MG63 (cell line): ENCODE data around the gene APOA4. TPM values are rescaled to one million over a fixed set of nuclear protein-coding genes. Genes with fewer than 3 reads are reported as not detected.

Source experiments
- DNase-seq: peaks from one replicate; pipeline ENCODE4 v3.0.0-alpha.2; 2020
- H3K27me3 ChIP-seq: fragments of 250-450 bp; sonication (Bioruptor Pico); 2 replicates; pipeline ENCODE4 v1.5.1; 2020; ENCODE audit warnings: mild to moderate bottlenecking, moderate library complexity
- H3K36me3 ChIP-seq: fragments of 250-450 bp; sonication (Bioruptor Pico); 2 replicates; pipeline ENCODE4 v1.5.1; 2020; ENCODE audit warnings: mild to moderate bottlenecking, moderate library complexity
- H3K4me3 ChIP-seq: fragments of 250-450 bp; sonication (Bioruptor Pico); 2 replicates; pipeline ENCODE4 v1.5.1; 2020; ENCODE audit warnings: mild to moderate bottlenecking, moderate library complexity
- H3K9me3 ChIP-seq: fragments of 250-450 bp; sonication (Bioruptor Pico); 2 replicates; pipeline ENCODE4 v1.5.1; 2020; ENCODE audit warnings: mild to moderate bottlenecking, moderate library complexity
- total RNA-seq: library from RNA; depleted of rRNA; stranded (reverse); fragments of >200 nt; shearing (Covaris generic); gene quantifications from 2 replicates; pipeline ENCODE4 v1.2.3, GENCODE V29; 2014; ENCODE audit warnings: low replicate concordance

Gene APOA4
- total RNA-seq, 1 experiment from 2014 or later: not detected

- Histone ChIP-seq H3K4me3 (no peak overlapping the region), H3K27me3 (no peaks in the 10 kb centered on the region), H3K9me3 (no peaks in the 10 kb centered on the region), H3K36me3 (no peaks in the 10 kb centered on the region)
- no peak for DNase-seq
Measured at GRCh38 chr11:116796548-116796947, 26.6 kb downstream of the APOA4 start.

DNA sequence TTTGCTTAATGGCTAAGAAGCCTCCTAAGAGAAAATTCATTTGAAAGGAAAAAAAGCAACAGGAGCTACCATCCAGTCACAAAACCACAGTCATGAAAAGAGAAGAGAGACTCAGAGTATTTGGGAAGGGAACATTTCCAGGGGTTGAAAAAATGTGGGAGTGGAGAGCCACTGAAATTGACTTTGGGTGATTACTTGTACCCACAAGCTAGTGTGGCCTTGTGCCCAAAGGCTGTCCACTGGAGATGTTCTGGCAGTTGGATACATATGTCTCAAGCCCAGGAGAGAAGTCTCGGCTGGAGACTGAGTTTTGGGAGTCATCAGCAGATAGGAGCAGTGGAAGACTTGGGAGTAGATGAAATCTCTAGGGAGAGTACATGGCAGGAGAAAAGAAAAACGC, 28.3 kb downstream of the APOA4 start:
- H3K9me3 ChIP-seq: no peaks in the 10 kb centered on the region
- H3K27me3 ChIP-seq: no peaks in the 10 kb centered on the region
- H3K36me3 ChIP-seq: no peaks in the 10 kb centered on the region
- DNase-seq: no peak
- H3K4me3 ChIP-seq: no peak overlapping the region

DNA sequence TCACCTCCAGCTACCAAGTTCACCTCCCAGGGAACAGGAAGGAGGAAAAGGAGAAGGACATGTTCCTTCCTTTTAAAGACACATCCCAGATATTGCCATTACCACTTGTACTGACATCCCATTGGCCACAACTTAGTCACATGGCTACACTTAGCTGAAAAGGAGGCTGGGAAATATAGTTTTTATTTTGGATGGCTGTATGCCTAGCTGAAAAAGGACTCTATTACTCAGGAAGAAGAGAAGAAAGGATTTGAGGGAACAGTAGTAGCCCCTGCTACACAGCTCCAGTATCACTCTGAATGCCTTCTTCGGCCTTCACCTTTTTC, 29.4 kb downstream of the APOA4 start:
- Histone ChIP-seq H3K4me3 (no peak overlapping the region), H3K36me3 (no peaks in the 10 kb centered on the region), H3K27me3 (no peaks in the 10 kb centered on the region), H3K9me3 (no peaks in the 10 kb centered on the region)
- no peak for DNase-seq

DNA sequence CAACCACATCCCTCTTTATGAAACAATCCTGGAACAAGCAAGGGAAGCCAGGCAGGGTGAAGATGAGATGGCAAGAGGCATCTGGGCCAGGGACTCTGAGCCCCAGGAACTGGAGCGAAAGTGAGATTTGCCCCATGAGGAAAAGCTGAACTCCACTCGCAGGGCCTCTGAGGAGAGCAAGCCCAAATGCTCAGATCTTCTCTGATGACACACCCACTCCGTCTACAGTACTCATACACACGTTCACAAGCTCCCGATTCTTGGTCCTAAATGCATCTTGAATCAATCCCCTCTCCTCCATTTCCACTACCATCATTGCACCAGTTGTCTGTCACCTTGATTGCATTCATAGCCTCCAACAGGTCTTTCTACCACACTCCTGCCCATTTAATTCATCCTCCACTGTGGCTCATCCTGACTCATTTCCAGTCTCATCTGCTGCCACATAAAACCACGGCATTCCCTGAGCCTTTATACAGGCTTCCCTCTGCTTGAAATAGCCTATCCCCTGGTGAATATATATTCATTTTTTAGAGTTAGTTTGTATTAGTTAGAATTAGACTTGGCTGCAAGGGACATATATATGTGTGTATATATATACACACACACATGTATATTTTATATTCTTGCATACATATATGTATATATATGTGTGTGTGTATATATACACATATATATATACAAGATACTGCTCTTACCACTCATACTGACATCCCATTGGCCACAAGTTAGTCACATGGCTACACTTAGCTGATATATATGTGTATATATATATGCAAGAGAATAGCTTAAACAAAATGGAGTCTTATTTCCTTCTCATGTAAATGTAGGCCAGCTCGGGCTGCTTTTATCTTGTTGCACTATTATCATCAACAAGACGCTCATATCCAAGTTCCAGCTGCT, 30.0 kb downstream of the APOA4 start:
- Histone ChIP-seq H3K9me3 (no peaks in the 10 kb centered on the region), H3K36me3 (no peaks in the 10 kb centered on the region), H3K27me3 (no peaks in the 10 kb centered on the region), H3K4me3 (no peak overlapping the region)
- peak; percentile 56 for DNase-seq

GRCh38 chr11:116792144-116792868, 30.8 kb downstream of the APOA4 start:
- Histone ChIP-seq H3K4me3 (no peak overlapping the region), H3K27me3 (no peaks in the 10 kb centered on the region), H3K9me3 (no peaks in the 10 kb centered on the region), H3K36me3 (no peaks in the 10 kb centered on the region)
- DNase-seq: no peak

GRCh38 chr11:116791813-116792143, 31.3 kb downstream of the APOA4 start, which contains the start of gene APOA5:
Gene APOA5 (minus strand): TSS chr11:116791879. CDS start chr11:116791860, 19 bp downstream.
- peaks cover 3% of the 10 kb centered on the region for H3K36me3 ChIP-seq
- H3K9me3 ChIP-seq: no peaks in the 10 kb centered on the region
- no peak within 1 kb of the TSS for H3K4me3 ChIP-seq
- no peaks in the 10 kb centered on the region for H3K27me3 ChIP-seq
- no peak for DNase-seq

DNA sequence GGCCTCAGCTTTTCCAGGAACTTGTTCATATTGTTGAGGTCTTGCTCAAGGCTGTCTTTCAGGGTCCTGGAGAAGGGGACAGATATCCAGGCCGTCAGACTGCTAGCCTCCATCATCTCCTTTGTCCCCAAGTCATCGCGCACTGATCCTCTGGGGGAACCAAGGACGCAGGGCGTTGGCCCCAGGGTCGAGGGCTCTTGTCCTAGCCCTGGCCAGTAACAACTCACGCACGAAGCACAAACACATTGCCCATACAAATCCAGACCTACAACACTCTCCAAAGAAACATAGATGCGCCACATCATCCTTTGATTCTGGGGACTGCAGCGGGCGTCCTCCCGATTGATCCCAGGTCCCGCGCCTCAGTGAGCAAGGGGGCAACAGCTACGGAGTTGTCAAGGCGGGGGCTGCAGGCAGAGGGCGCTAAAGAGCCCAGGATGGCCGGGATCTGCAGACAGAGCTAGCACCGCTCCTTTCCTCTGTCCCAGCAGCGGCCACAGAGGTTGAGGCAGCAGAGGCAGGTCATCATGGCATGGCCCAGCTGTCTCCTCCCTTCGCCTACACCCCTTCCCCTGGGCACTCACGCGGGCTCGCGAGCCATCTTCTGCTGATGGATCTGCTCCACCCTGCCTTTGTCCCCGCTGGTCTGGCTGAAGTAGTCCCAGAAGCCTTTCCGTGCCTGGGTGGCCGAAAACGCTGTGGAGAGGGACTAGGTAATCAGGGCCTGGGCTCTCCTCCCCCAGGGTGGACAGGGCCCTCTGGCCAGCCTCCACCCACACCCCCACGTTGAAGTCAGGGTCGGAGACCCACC, 31.9 kb downstream of the APOA4 start:
- H3K9me3 ChIP-seq: no peaks in the 10 kb centered on the region
- peak; percentile 38 for DNase-seq
- no peaks in the 10 kb centered on the region for H3K27me3 ChIP-seq
- no peak overlapping the region for H3K4me3 ChIP-seq
- H3K36me3 ChIP-seq: peaks cover 9% of the 10 kb centered on the region

DNA sequence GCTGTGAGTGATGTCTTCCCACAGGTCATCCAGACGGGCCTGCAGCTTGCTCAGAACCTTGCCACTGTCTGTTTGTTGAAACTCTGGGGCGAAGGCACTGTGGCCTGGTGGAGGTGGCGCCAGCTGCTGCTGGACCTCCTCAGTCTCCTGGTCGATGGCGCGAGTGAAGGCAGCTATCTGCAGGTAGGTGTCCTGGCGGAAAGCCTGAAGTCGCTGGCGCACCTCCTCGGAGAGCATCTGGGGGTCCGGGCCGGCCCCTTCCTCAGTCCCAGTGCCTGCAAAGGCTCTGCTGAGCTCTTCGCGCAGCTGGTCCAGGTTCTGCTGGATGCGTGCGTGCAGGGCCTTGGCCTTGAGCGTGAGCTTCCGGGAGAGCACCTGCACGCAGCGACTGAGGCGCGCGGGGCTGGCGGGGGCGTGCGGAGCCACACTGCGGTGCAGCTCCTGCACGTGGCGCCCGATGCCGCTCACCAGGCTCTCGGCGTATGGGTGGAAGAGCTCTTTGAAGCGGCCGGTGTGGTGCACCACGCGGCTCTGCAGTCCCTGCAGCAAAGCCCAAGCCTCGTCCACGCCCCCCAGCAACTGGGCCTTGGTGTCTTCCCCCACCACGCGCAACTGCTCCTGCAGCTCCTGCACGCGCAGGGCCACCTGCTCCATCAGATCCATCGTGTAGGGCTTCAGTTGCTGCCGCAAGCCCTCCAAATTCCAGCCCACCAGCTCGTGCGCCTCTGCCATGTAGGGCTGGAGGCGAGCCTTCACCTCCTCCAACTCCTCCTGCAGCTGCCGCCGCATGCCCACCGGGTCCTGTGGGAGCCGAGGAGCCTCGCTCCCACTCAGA, 32.7 kb downstream of the APOA4 start:
- H3K4me3 ChIP-seq: no peak overlapping the region
- peaks cover 17% of the 10 kb centered on the region for H3K36me3 ChIP-seq
- no peak for DNase-seq
- H3K9me3 ChIP-seq: no peaks in the 10 kb centered on the region
- H3K27me3 ChIP-seq: no peaks in the 10 kb centered on the region

- Histone ChIP-seq H3K4me3 (no peak overlapping the region), H3K27me3 (no peaks in the 10 kb centered on the region), H3K36me3 (peaks cover 32% of the 10 kb centered on the region), H3K9me3 (no peaks in the 10 kb centered on the region)
- no peak for DNase-seq
Measured at GRCh38 chr11:116788975-116789374, 34.1 kb downstream of the APOA4 start.

DNA sequence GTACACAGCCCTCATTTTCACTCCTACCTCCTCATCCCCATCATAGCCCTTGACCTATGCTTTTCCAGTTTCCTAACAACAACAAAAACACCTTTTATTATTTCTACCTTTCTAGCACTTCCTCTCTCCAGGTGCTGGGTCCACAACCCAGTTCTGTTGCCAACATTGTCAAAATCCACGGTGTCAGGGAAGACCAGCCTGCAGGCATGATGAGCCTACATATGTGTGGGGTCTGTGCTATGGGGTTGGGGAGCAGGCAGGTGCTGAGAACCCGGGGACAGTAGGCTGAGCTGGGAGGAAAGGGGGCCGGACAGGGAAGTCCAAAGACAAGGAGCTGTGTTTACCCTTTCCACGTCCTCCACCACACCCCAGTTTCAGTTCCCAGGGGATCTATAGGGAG, 34.6 kb downstream of the APOA4 start:
- Histone ChIP-seq H3K36me3 (peaks cover 35% of the 10 kb centered on the region), H3K4me3 (peak overlapping the region; percentile 89), H3K27me3 (no peaks in the 10 kb centered on the region), H3K9me3 (no peaks in the 10 kb centered on the region)
- DNase-seq: no peak

DNA sequence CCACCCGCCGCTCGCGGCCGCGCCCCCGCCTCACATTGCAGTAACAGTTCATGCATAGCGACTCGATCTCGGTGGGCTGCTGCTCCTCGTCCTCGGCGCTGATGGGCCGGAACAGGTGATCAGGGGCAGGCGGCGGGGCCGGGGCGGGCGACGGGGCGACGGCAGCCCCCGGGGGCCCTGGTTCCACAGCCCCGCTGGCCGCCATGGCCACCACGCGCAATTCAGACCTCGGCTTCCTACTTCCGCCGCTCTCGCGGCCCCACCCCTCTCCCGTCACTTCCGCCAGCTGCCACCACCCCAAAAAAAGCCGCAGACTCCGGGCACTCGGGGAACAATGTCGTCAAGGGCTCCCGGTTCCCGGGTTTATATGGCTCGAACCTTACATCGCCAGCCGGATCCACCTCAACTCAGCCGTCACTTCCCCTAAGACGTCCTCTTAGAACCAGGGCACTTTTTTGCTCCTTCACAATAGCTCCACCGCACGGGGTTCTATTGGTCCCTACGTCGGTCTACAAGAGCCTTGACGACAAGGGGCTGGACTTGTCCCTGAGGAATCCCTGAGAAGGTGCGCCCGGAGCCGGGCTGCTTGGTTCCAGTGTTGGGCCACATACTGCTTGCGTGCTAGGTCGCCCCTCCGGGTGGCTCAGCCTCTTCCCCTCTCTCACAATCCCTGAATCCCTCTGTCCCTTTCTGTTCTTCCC, 35.2 kb downstream of the APOA4 start, which contains the start of gene ZPR1:
Gene ZPR1 (minus strand): TSS at position 238 of the 701 bp plus-strand sequence. CDS start 33 bp downstream, at position 205.
- peaks cover 41% of the 10 kb centered on the region for H3K36me3 ChIP-seq
- H3K27me3 ChIP-seq: no peaks in the 10 kb centered on the region
- no peaks in the 10 kb centered on the region for H3K9me3 ChIP-seq
- peak within 1 kb of the TSS; percentile 89 for H3K4me3 ChIP-seq
- DNase-seq: peak; percentile 73

- DNase-seq: no peak
- Histone ChIP-seq H3K36me3 (peaks cover 46% of the 10 kb centered on the region), H3K27me3 (no peaks in the 10 kb centered on the region), H3K4me3 (peak overlapping the region; percentile 89), H3K9me3 (no peaks in the 10 kb centered on the region)
Measured at GRCh38 chr11:116787436-116787785, 35.7 kb downstream of the APOA4 start.

- H3K9me3 ChIP-seq: no peaks in the 10 kb centered on the region
- peak overlapping the region; percentile 89 for H3K4me3 ChIP-seq
- no peak for DNase-seq
- H3K27me3 ChIP-seq: no peaks in the 10 kb centered on the region
- peaks cover 50% of the 10 kb centered on the region for H3K36me3 ChIP-seq
Measured at GRCh38 chr11:116786966-116787365, 36.1 kb downstream of the APOA4 start.

DNA sequence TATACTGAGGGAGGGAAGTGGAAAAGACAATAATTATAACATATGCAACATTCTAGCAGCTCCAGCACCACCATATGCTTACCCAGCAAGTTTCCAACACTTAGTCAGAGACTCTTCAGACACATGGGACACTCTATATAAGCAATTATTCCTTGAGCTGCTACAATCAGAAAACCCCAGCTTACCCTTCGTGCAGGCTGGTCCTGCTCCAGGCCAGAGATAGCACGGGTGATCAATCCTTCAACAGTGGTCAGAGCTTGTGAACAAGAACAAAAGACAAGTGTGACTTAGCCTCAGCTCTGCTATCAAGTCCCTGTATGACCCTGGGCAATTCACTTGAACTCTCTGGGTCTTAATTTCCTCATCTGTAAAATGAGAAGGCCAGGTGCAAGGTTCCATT, 36.8 kb downstream of the APOA4 start:
- Histone ChIP-seq H3K9me3 (no peaks in the 10 kb centered on the region), H3K27me3 (no peaks in the 10 kb centered on the region), H3K4me3 (peak overlapping the region; percentile 89; the same call in 1 of the 2 replicates), H3K36me3 (peaks cover 55% of the 10 kb centered on the region)
- DNase-seq: no peak

- peak; percentile 24 for DNase-seq
- no peak overlapping the region for H3K4me3 ChIP-seq
- H3K9me3 ChIP-seq: no peaks in the 10 kb centered on the region
- no peaks in the 10 kb centered on the region for H3K27me3 ChIP-seq
- peaks cover 87% of the 10 kb centered on the region for H3K36me3 ChIP-seq
Measured at GRCh38 chr11:116782728-116783127, 40.4 kb downstream of the APOA4 start.

DNA sequence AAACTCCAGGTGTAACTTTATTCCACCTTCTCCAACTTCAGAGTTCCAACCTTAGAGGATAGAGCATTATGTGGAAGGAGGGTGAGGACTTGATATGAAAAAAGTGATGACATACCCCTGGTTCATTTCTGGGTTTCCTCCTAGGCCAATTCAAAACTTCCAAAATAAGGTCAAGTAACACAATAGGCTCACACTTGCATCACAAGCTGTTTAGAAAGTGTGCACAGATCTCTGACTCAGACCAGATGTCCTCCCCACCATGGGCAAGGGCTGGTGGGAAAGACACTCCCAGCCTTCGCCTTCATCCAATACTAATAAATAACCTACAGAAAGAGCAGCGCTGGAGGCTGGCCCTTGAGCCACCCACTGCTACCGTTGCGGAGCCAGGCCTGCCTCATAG, 44.5 kb downstream of the APOA4 start:
- H3K27me3 ChIP-seq: no peaks in the 10 kb centered on the region
- DNase-seq: no peak
- no peak overlapping the region for H3K4me3 ChIP-seq
- peaks cover 68% of the 10 kb centered on the region for H3K36me3 ChIP-seq
- no peaks in the 10 kb centered on the region for H3K9me3 ChIP-seq
